K562 (cell line): ENCODE data around the gene WDCP. TPM values are rescaled to one million over a fixed set of nuclear protein-coding genes. Genes with fewer than 3 reads are reported as not detected.

Source experiments
- CHCHD3 ChIP-seq: fragments of 250-450 bp; sonication (Bioruptor Pico); IDR thresholded peaks from 2 replicates; pipeline ENCODE4 v2.1.2; 2022; ENCODE audit warnings: mild to moderate bottlenecking
- HMG20A ChIP-seq: fragments of 450-650 bp; formaldehyde crosslinking; conservative IDR thresholded peaks from 2 replicates; pipeline ENCODE4 v1.4.0; 2020; ENCODE audit warnings: mild to moderate bottlenecking, mixed read lengths
- JUN ChIP-seq, 2 experiments: sonication (generic) in 1 of 2; formaldehyde crosslinking in 1 of 2; IDR thresholded peaks; 2 replicates each; pipeline versions ENCODE4 v1.6.1 to v1.8.0; 2012 to 2022; ENCODE audit warnings: borderline replicate concordance in 2 of 2, mild to moderate bottlenecking in 2 of 2, improper control_type of control experiment in 1 of 2, low read depth in 1 of 2, low read length in 1 of 2, missing genetic modification reagents in 1 of 2
- KLF1 ChIP-seq: fragments of 450-650 bp; IDR thresholded peaks from 2 replicates; pipeline ENCODE4 v1.6.1; 2016; ENCODE audit warnings: missing genetic modification characterization, missing compliant biosample characterization
- NR1H2 ChIP-seq: sonication (generic); formaldehyde crosslinking; IDR thresholded peaks from 2 replicates; pipeline ENCODE4 v1.4.0; 2020; ENCODE audit warnings: mild to moderate bottlenecking, missing genetic modification reagents
- SMC3 ChIP-seq: conservative IDR thresholded peaks from 2 replicates; pipeline ENCODE4 v1.6.1; 2011; ENCODE audit warnings: low read depth, low read length, improper control_type of control experiment; ENCODE audit not compliant: insufficient read depth
- TAL1 ChIP-seq: fragments of 450-650 bp; IDR thresholded peaks from 2 replicates; pipeline ENCODE4 v1.6.1; 2016; ENCODE audit warnings: mild to moderate bottlenecking
- polyA plus RNA-seq, 8 experiments: library from polyadenylated mRNA; depleted of rRNA in 4 of 8; stranded (reverse) in 5 of 8; unstranded in 3 of 8; fragments of >200 nt; fragmentation: Nextera tagmentation in 2 of 8; fragmentation: Illumina TruSeq in 1 of 8; extraction: Ambion mirVana in 2 of 8; extraction: Trizol in 1 of 8; gene quantifications; 2 replicates each; pipeline versions ENCODE4 v1.2.1 to v1.2.3, GENCODE V29; 2011 to 2014; ENCODE audit warnings: inconsistent platforms in 1 of 8, missing spikeins in 1 of 8
- total RNA-seq, 7 experiments: library from RNA; depleted of rRNA in 6 of 7; stranded (reverse); fragments of >200 nt in 6 of 7; fragmentation: Illumina TruSeq in 2 of 7; extraction: Trizol in 2 of 7; gene quantifications; 2 replicates each; pipeline versions ENCODE4 v1.2.1 to v1.2.3, GENCODE V29; 2011 to 2021; ENCODE audit warnings: low replicate concordance in 1 of 7
- TF ChIP-seq, protein P1 (sequence below): sonication (generic); formaldehyde crosslinking; IDR thresholded peaks from 2 replicates; pipeline ENCODE4 v1.4.0; 2020; ENCODE audit warnings: mild to moderate bottlenecking, missing genetic modification reagents
- TF ChIP-seq, protein P2 (sequence below), 2 experiments: fragments of 450-650 bp in 1 of 2; sonication (generic) in 1 of 2; formaldehyde crosslinking in 1 of 2; IDR thresholded peaks in 1 of 2; conservative IDR thresholded peaks in 1 of 2; 2 replicates each; pipeline versions ENCODE4 v1.6.1 to v1.8.1; 2016 to 2023; ENCODE audit warnings: mild to moderate bottlenecking in 2 of 2, moderate library complexity in 2 of 2, inconsistent platforms in 1 of 2, missing genetic modification reagents in 1 of 2
- TF ChIP-seq, protein P3 (sequence below), 2 experiments: IDR thresholded peaks; 2 replicates each; pipeline ENCODE4 v1.6.1; 2011; ENCODE audit warnings: borderline replicate concordance in 1 of 2, control low read depth in 1 of 2, low read depth in 1 of 2, low read length in 1 of 2, mild to moderate bottlenecking in 1 of 2, mixed read lengths in 1 of 2, moderate library complexity in 1 of 2; ENCODE audit not compliant: insufficient read depth in 1 of 2, insufficient read length in 1 of 2, poor library complexity in 1 of 2, severe bottlenecking in 1 of 2; ENCODE audit errors: extremely low read depth in 1 of 2
- TF ChIP-seq, protein P4 (sequence below), 2 experiments: fragments of 450-650 bp; conservative IDR thresholded peaks; 2 replicates each; pipeline ENCODE4 v1.6.1; 2017; ENCODE audit warnings: mild to moderate bottlenecking in 2 of 2, moderate library complexity in 2 of 2
- TF ChIP-seq, protein P5 (sequence below): fragments of 250-450 bp; sonication (Bioruptor Pico); IDR thresholded peaks from 2 replicates; pipeline ENCODE4 v1.4.0; 2020

Gene WDCP
- total and polyA plus RNA-seq, 9 of the 15 experiments (the other 6 are each of a cell fraction or from before 2014, with no cell fraction given): 10.1 to 41.4 (median 21.8) TPM

DNA sequence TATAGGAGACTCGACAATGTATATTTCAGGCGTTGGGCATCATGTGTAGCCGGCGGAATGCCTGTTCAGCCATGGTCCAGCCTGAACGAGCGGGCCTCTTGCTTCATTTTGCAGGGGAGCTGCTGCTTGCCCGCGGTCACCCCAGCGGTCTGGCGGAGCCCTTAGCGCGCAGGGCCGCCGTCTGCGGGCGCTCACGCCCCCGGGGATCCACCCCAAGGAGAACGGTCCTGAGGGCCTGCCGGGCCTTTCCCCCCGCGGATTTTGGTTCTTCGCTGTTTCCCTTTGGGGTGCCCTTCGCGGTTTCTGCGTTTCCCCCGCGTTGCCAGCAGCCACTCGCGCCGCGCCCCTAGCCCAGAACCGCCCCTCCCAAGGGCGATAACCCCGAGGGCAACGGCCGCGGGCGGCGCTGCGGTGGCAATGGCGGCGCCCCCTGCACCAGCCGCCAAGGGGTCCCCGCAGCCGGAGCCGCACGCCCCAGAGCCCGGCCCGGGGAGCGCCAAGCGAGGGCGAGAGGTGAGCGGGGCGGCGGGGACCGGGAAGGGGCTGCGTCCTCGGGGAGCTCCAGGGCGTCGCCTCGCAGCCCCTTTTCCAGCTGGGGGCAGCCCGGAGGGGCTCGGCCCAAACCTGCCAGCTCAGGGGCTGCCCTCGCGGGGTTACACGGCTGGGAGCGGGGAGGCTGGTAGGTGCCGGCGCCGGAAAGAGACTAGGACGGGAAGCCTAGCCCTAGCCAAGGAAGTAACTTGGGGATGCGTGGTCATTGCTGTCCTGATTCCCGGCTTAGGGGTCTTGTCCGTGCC, 37.3 kb downstream of the WDCP start, which contains the start of gene MFSD2B (continued):
- 0 out of 2 replicates have a peak, but pooled peaks have one; percentile 48 for TF ChIP-seq KLF1 (tag)
- TF ChIP-seq, protein P1, sequence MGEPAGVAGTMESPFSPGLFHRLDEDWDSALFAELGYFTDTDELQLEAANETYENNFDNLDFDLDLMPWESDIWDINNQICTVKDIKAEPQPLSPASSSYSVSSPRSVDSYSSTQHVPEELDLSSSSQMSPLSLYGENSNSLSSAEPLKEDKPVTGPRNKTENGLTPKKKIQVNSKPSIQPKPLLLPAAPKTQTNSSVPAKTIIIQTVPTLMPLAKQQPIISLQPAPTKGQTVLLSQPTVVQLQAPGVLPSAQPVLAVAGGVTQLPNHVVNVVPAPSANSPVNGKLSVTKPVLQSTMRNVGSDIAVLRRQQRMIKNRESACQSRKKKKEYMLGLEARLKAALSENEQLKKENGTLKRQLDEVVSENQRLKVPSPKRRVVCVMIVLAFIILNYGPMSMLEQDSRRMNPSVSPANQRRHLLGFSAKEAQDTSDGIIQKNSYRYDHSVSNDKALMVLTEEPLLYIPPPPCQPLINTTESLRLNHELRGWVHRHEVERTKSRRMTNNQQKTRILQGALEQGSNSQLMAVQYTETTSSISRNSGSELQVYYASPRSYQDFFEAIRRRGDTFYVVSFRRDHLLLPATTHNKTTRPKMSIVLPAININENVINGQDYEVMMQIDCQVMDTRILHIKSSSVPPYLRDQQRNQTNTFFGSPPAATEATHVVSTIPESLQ: no peak
- TF ChIP-seq CHCHD3 (CRISPR knock-in tag): no peak
- no peak for TF ChIP-seq JUN (IDR thresholded peaks at IDR 0.05; ENCODE audit: borderline replicate concordance, low read depth, low read length)
- no peak for TF ChIP-seq JUN (CRISPR knock-in tag; IDR thresholded peaks at IDR 0.05; ENCODE audit: borderline replicate concordance)
- TF ChIP-seq, protein P2, sequence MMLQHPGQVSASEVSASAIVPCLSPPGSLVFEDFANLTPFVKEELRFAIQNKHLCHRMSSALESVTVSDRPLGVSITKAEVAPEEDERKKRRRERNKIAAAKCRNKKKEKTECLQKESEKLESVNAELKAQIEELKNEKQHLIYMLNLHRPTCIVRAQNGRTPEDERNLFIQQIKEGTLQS (IDR thresholded peaks at IDR 0.05): no peak
- TF ChIP-seq, protein P2 (CRISPR knock-in tag; conservative IDR thresholded peaks at IDR 0.05): no peak
- TF ChIP-seq, protein P3, sequence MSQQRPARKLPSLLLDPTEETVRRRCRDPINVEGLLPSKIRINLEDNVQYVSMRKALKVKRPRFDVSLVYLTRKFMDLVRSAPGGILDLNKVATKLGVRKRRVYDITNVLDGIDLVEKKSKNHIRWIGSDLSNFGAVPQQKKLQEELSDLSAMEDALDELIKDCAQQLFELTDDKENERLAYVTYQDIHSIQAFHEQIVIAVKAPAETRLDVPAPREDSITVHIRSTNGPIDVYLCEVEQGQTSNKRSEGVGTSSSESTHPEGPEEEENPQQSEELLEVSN (IDR thresholded peaks at IDR 0.05; ENCODE audit: borderline replicate concordance in 1 of 2, extremely low read depth in 1 of 2, insufficient read depth in 1 of 2, insufficient read length in 1 of 2, low read depth in 1 of 2, low read length in 1 of 2, poor library complexity in 1 of 2, severe bottlenecking in 1 of 2): peak; percentile 77 to 94
- TF ChIP-seq TAL1: no peak
- no peak for TF ChIP-seq HMG20A (CRISPR knock-in tag)
- TF ChIP-seq, protein P4, sequence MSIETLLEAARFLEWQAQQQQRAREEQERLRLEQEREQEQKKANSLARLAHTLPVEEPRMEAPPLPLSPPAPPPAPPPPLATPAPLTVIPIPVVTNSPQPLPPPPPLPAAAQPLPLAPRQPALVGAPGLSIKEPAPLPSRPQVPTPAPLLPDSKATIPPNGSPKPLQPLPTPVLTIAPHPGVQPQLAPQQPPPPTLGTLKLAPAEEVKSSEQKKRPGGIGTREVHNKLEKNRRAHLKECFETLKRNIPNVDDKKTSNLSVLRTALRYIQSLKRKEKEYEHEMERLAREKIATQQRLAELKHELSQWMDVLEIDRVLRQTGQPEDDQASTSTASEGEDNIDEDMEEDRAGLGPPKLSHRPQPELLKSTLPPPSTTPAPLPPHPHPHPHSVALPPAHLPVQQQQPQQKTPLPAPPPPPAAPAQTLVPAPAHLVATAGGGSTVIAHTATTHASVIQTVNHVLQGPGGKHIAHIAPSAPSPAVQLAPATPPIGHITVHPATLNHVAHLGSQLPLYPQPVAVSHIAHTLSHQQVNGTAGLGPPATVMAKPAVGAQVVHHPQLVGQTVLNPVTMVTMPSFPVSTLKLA (conservative IDR thresholded peaks at IDR 0.05): 0 out of 4 replicates have a peak, but pooled peaks of 1 of the 2 experiments have one; percentile 16
- TF ChIP-seq NR1H2 (CRISPR knock-in tag): no peak
- no peak for TF ChIP-seq SMC3
- TF ChIP-seq, protein P5, sequence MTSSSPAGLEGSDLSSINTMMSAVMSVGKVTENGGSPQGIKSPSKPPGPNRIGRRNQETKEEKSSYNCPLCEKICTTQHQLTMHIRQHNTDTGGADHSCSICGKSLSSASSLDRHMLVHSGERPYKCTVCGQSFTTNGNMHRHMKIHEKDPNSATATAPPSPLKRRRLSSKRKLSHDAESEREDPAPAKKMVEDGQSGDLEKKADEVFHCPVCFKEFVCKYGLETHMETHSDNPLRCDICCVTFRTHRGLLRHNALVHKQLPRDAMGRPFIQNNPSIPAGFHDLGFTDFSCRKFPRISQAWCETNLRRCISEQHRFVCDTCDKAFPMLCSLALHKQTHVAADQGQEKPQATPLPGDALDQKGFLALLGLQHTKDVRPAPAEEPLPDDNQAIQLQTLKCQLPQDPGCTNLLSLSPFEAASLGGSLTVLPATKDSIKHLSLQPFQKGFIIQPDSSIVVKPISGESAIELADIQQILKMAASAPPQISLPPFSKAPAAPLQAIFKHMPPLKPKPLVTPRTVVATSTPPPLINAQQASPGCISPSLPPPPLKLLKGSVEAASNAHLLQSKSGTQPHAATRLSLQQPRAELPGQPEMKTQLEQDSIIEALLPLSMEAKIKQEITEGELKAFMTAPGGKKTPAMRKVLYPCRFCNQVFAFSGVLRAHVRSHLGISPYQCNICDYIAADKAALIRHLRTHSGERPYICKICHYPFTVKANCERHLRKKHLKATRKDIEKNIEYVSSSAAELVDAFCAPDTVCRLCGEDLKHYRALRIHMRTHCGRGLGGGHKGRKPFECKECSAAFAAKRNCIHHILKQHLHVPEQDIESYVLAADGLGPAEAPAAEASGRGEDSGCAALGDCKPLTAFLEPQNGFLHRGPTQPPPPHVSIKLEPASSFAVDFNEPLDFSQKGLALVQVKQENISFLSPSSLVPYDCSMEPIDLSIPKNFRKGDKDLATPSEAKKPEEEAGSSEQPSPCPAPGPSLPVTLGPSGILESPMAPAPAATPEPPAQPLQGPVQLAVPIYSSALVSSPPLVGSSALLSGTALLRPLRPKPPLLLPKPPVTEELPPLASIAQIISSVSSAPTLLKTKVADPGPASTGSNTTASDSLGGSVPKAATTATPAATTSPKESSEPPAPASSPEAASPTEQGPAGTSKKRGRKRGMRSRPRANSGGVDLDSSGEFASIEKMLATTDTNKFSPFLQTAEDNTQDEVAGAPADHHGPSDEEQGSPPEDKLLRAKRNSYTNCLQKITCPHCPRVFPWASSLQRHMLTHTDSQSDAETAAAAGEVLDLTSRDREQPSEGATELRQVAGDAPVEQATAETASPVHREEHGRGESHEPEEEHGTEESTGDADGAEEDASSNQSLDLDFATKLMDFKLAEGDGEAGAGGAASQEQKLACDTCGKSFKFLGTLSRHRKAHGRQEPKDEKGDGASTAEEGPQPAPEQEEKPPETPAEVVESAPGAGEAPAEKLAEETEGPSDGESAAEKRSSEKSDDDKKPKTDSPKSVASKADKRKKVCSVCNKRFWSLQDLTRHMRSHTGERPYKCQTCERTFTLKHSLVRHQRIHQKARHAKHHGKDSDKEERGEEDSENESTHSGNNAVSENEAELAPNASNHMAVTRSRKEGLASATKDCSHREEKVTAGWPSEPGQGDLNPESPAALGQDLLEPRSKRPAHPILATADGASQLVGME (CRISPR knock-in tag): 0 out of 2 replicates have a peak, but pooled peaks have one; percentile 19
